HUES64 (cell line): ENCODE results near the gene NKAPL.

Source experiments
- H3K27ac ChIP-seq: 2 replicates; pipeline ENCODE4 v1.7.0; 2013; ENCODE audit warnings: low read depth, low read length, inconsistent platforms
- H3K27me3 ChIP-seq: 2 replicates; pipeline ENCODE4 v1.6.1; 2013; ENCODE audit warnings: mild to moderate bottlenecking, low read length; ENCODE audit not compliant: insufficient read depth
- H3K36me3 ChIP-seq: 2 replicates; pipeline ENCODE4 v1.6.1; 2013; ENCODE audit warnings: mild to moderate bottlenecking, low read length; ENCODE audit not compliant: insufficient read depth
- H3K4me1 ChIP-seq: 2 replicates; pipeline ENCODE4 v1.6.1; 2013; ENCODE audit warnings: mild to moderate bottlenecking, low read length, moderate library complexity; ENCODE audit not compliant: insufficient read depth
- H3K4me3 ChIP-seq: 2 replicates; pipeline ENCODE4 v1.5.1; 2013; ENCODE audit warnings: mild to moderate bottlenecking, low read length, moderate library complexity
- H3K9ac ChIP-seq: 2 replicates; pipeline ENCODE4 v1.6.1; 2013; ENCODE audit warnings: mild to moderate bottlenecking, low read depth, low read length
- H3K9me3 ChIP-seq: 2 replicates; pipeline ENCODE4 v1.6.1; 2013; ENCODE audit warnings: low read depth, low read length; ENCODE audit not compliant: insufficient read depth
- WGBS: fragments of 150-250, 120-280 bp; methylation state at CpG from one replicate; pipeline ENCODE4 v1.1.7; 2013; ENCODE audit warnings: missing lambda C conversion rate; 5-methylcytosine and 5-hydroxymethylcytosine counted together

The NKAPL gene

GRCh38 chr6:28224131-28225055 lies 34.7 kb upstream of the NKAPL start:
- peak overlapping the region; percentile 41; the same call in 1 of the 2 replicates for H3K27ac ChIP-seq
- WGBS: 67% methylated on average over 9 of the region's 9 CpGs
- H3K4me3 ChIP-seq: peak overlapping the region; percentile 100
- H3K9ac ChIP-seq: peak overlapping the region; percentile 87
- H3K27me3 ChIP-seq: peaks cover 48% of the 10 kb centered on the region
- no peaks in the 10 kb centered on the region for H3K9me3 ChIP-seq
- H3K36me3 ChIP-seq: peaks cover 24% of the 10 kb centered on the region
- H3K4me1 ChIP-seq: peaks cover 11% of the 10 kb centered on the region; the same call in 1 of the 2 replicates

DNA sequence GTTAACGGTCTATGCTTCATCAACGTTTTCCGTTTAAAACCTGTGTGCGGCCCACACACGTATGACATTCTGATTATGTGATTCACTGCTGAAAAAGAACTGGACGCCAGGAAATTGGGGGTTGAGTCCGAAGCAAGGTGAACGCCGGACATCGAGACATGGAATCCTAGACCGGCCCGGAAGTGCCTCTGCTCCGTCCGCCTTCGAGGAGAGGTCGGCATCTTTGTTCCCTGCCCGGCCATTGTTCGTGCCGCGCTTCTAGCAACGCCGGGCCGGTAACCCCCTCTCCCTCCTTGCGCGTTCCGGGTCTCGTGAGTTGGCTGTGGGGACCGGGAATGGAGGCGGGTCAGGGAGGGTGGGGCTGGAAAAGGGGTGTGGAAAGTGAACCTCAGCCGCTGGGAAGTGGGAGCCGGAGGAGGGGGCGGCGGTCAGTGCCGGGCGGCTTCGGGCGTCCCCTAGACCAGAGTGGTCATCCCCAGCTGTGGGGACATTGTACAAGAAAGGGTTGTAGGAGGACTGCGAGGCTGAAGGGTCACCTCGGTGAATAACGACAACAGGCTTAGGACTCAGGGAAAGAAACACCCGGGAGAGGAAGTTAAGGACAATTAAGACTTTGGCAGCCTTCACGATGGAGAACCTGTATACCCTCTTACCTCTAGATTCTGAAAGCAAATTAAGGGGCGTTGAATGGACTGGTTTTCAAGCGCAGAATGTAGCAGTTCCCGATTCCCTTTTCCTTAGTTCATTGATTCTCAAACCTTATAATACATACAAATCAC lies 33.9 kb upstream of the NKAPL start, which contains the start of gene ZSCAN9:
Gene ZSCAN9, plus strand, starts transcription at position 220 of the 779 bp plus-strand sequence. CDS start 1,810 bp downstream, outside the sequence.
- H3K27ac ChIP-seq: peak within 1 kb of the TSS; percentile 52; the same call in 1 of the 2 replicates
- peak within 1 kb of the TSS; percentile 100 for H3K4me3 ChIP-seq
- WGBS: under 1% methylated on average over 43 of the region's 45 CpGs
- H3K4me1 ChIP-seq: peaks cover 11% of the 10 kb centered on the region; the same call in 1 of the 2 replicates
- peaks cover 39% of the 10 kb centered on the region for H3K27me3 ChIP-seq
- peak within 1 kb of the TSS; percentile 87 for H3K9ac ChIP-seq
- H3K36me3 ChIP-seq: peaks cover 31% of the 10 kb centered on the region
- H3K9me3 ChIP-seq: no peaks in the 10 kb centered on the region

DNA sequence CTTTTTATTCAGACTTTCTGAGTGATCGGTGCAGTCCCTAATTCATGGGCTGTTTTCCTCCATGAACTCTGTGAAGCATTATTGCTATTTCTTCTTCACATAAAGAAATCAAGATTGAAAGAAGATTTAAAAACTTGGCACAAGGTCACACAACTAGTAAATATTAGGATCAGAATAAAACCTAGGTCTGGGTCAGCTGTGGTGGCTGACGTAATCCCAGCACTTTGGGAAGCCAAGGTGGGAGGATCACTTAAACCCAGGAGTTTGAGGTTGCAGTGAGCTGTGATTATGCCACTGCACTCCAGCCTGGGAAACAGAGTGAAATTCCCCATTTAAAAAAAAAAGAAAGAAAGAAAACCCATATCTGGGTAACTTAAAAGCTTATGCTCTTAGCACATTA lies 32.6 kb upstream of the NKAPL start:
- Histone ChIP-seq H3K4me1 (peaks cover 11% of the 10 kb centered on the region; the same call in 1 of the 2 replicates), H3K9ac (peak overlapping the region; percentile 87; the same call in 1 of the 2 replicates), H3K27me3 (peaks cover 27% of the 10 kb centered on the region), H3K27ac (no peak overlapping the region), H3K9me3 (no peaks in the 10 kb centered on the region), H3K4me3 (peak overlapping the region; percentile 100), H3K36me3 (peaks cover 43% of the 10 kb centered on the region)
- 94% methylated on average over 2 of the region's 2 CpGs for WGBS

DNA sequence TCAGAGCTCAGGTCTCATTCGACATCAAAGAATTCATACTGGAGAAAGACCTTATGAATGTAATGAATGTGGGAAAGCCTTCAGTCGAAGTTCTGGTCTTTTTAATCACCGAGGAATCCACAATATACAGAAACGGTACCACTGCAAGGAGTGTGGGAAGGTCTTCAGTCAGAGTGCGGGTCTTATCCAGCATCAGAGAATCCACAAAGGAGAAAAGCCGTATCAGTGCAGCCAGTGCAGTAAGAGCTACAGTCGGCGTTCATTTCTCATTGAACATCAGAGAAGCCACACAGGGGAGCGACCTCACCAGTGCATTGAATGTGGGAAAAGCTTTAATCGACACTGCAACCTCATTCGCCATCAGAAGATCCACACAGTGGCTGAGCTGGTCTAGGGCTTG lies 26.3 kb upstream of the NKAPL start:
- 97% methylated on average over 11 of the region's 11 CpGs for WGBS
- H3K36me3 ChIP-seq: peaks cover 68% of the 10 kb centered on the region
- no peaks in the 10 kb centered on the region for H3K9me3 ChIP-seq
- no peak overlapping the region for H3K4me3 ChIP-seq
- no peaks in the 10 kb centered on the region for H3K27me3 ChIP-seq
- no peak overlapping the region for H3K9ac ChIP-seq
- no peaks in the 10 kb centered on the region for H3K4me1 ChIP-seq
- H3K27ac ChIP-seq: no peak overlapping the region

GRCh38 chr6:28235912-28236452 lies 23.1 kb upstream of the NKAPL start:
- no peak overlapping the region for H3K27ac ChIP-seq
- H3K9ac ChIP-seq: no peak overlapping the region
- no peaks in the 10 kb centered on the region for H3K27me3 ChIP-seq
- no peak overlapping the region for H3K4me3 ChIP-seq
- H3K4me1 ChIP-seq: no peaks in the 10 kb centered on the region
- WGBS: 75% methylated on average over 3 of the region's 3 CpGs
- peaks cover 46% of the 10 kb centered on the region for H3K36me3 ChIP-seq
- H3K9me3 ChIP-seq: no peaks in the 10 kb centered on the region

DNA sequence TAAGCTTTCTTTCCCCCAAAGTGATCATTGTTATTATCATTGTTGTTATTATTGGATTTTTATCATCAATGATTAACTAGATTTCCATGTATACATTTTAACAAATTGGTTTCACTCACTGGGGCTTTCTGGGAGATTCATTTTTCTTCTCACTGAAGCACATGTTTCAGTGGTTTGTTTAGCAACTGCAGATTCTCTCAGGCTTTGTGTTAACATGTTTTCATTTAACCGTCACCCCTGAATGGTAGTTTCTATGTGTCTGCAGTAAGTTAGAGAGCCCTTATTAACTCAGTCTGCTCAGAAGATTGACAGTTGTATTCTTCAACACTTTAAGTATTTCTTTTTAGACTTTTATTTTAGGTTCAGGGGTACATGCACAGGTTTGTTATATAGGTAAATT lies 19.5 kb upstream of the NKAPL start:
- Histone ChIP-seq H3K36me3 (peaks cover 23% of the 10 kb centered on the region), H3K27ac (no peak overlapping the region), H3K27me3 (no peaks in the 10 kb centered on the region), H3K4me1 (no peaks in the 10 kb centered on the region), H3K9me3 (no peaks in the 10 kb centered on the region), H3K4me3 (no peak overlapping the region), H3K9ac (no peak overlapping the region)
- 100% methylated on average over 1 of the region's 1 CpG for WGBS

DNA sequence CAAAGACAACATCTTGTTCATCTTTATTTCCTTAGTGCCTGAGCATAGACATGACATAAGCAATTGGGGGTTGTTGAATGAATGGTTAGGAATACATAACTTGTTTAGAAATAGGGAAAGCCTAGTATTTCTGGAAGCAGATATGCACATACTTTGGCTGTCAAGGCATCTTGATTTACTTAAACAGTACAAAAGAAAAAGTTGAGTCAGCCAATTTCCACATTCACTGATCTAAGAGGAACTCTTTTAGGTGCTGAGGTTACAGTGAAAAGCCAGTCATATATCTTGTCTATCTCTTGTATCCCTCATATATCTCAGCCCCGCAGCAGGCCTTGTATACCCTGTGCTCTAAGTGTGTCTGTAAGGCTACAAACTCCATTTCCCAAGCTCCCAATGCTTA lies 18.6 kb upstream of the NKAPL start:
- Histone ChIP-seq H3K4me3 (no peak overlapping the region), H3K27me3 (no peaks in the 10 kb centered on the region), H3K27ac (no peak overlapping the region), H3K36me3 (peaks cover 27% of the 10 kb centered on the region), H3K9ac (no peak overlapping the region), H3K9me3 (no peaks in the 10 kb centered on the region), H3K4me1 (no peaks in the 10 kb centered on the region)
- 100% methylated on average over 1 of the region's 1 CpG for WGBS

- Histone ChIP-seq H3K4me3 (no peak overlapping the region), H3K36me3 (peaks cover 48% of the 10 kb centered on the region), H3K27ac (no peak overlapping the region), H3K9me3 (no peaks in the 10 kb centered on the region), H3K27me3 (no peaks in the 10 kb centered on the region), H3K9ac (no peak overlapping the region), H3K4me1 (no peaks in the 10 kb centered on the region)
- 90% methylated on average over 3 of the region's 3 CpGs for WGBS
Observed at GRCh38 chr6:28243946-28244345, 15.2 kb upstream of the NKAPL start.

GRCh38 chr6:28245206-28245941 lies 13.7 kb upstream of the NKAPL start:
- H3K9ac ChIP-seq: no peak overlapping the region
- H3K9me3 ChIP-seq: no peaks in the 10 kb centered on the region
- H3K4me1 ChIP-seq: no peaks in the 10 kb centered on the region
- H3K4me3 ChIP-seq: no peak overlapping the region
- peaks cover 56% of the 10 kb centered on the region for H3K36me3 ChIP-seq
- WGBS: 93% methylated on average over 6 of the region's 6 CpGs
- no peak overlapping the region for H3K27ac ChIP-seq
- H3K27me3 ChIP-seq: no peaks in the 10 kb centered on the region

- Histone ChIP-seq H3K27ac (no peak overlapping the region), H3K9ac (no peak overlapping the region), H3K36me3 (peaks cover 53% of the 10 kb centered on the region), H3K27me3 (no peaks in the 10 kb centered on the region), H3K9me3 (no peaks in the 10 kb centered on the region), H3K4me1 (peaks cover 6% of the 10 kb centered on the region), H3K4me3 (no peak overlapping the region)
- WGBS: 98% methylated on average over 1 of the region's 1 CpG
Observed at GRCh38 chr6:28248916-28249315, 10.2 kb upstream of the NKAPL start.
